T47D (cell line): Measurements from ENCODE around the gene ABTB1.
"Not testable (repeated sequence)": the region's sequence is repeated elsewhere in the genome, so short reads cannot be mapped to it uniquely, and the experiment has no call there.

Experiments
- DNase-seq, 2 experiments: peaks; one replicate each; pipeline versions ENCODE4 v3.0.0 to v3.0.0-alpha.2; 2011 to 2012; ENCODE audit warnings: low read depth in 1 of 2, low spot score in 1 of 2
- JUND ChIP-seq: IDR thresholded peaks from 2 replicates; pipeline ENCODE4 v1.6.1; 2012; ENCODE audit warnings: low read depth
- in situ Hi-C: cut with HindIII; loops from 2 replicates; pipeline ENCODE4 v1.10.0; 2016; ENCODE audit warnings: low sequenced_read_pairs, low pct_unique_long_range_greater_than_20kb

The ABTB1 gene

DNA sequence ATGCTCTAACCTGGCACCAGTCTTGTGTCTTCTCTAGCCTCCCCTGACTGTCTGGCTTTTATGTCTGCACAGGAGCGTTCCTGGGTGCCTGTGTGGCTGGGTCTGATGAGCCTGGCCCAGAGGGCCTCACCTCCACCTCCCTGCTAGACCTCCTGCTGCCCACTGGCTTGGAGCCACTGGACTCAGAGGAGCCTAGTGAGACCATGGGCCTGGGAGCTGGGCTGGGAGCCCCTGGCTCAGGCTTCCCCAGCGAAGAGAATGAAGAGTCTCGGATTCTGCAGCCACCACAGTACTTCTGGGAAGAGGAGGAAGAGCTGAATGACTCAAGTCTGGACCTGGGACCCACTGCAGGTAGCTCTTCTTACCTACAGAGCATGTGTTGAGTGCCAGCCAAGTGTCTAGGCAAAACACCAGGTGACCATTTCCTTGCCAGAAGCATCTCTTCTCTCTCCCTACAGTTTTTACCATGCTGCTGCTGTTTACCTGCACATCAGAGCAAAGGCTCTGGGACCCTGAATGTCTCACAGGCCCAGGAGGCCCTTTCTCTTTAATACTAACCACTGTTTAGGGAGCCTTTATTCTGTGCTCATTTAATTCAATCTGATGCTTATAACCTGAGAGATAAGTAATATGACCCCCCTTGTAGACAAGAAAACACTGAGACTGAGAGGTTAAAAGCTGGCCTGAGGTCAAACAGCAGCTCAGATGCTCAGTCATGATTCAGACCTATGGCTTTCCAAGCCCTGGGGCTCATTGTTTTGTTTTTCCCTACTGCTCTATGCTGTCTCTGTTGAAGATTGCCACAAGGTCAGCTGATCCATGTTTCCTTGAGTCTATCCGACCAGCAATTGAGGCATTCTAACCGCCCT lies 33.3 kb upstream of the ABTB1 start:
- TF ChIP-seq JUND: no peak
- no peak for DNase-seq
- in situ Hi-C loops: no loop called here

GRCh38 chr3:127640042-127640355 lies 32.8 kb upstream of the ABTB1 start:
- no peak for DNase-seq
- TF ChIP-seq JUND: no peak
- in situ Hi-C loops: no loop called here

DNA sequence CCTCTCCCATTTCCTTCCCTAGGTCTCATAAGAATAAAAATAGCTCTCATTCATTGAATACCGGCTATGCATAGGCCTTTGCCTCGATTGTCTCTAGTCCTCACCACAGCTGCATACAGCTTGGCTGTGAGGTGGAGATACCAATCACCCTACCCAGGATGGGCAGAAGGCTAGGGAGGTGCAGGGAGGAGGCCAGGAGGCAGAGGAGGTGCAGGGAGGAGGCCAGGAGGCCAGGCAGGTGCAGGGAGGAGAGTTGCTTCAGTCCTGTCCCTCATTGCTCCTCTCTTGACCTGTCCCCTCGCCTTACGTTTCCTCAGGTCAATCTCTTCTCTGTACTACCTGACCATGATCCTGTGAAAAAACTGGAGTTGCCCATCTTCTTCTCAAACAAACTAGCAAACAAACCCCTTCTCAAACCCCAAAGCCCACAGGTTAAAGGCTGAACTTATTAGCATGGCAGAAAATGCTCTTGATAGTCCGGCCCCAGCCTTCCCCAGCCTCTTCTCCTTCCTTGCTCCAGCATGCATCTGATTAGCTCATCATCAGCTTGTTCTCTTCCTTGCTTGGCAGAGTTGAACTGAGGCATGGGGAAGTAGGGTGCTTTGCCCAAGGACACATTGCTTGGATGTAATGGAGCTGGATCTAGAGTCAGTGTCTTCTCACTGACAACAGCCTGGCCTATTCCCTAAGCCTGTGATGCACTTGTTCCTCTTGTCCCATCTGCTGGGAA lies 27.9 kb upstream of the ABTB1 start:
- TF ChIP-seq JUND: no peak
- in situ Hi-C loops: no loop called here
- DNase-seq: no peak

- no peak for TF ChIP-seq JUND
- in situ Hi-C loops: no loop called here
- DNase-seq: no peak
These were observed 27.3 kb upstream of the ABTB1 start for GRCh38 chr3:127645371-127646015.

DNA sequence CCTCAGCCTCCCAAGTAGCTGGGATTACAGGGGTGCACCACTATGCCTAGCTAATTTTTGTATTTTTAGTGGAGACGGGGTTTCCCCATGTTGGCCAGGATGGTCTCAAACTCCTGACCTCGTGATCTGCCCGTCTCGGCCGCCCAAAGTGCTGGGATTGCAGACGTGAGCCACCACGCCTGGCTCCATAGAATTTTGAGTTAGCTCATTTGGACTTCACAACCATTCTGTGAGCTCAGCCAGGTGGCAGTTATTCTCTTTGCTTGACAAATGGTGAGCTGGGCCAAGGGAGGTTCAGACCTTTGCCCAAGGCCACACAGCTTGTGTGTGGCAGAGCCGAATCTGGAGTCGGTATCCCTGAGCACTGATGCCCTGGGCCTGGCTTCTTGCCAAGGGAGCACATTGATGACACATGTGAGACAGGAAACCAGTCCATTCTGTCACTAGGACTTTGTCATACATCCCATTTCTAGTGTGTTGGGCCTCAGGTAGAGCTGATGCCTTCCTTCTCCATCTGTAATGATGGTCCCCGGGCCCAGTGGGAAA lies 26.2 kb upstream of the ABTB1 start:
- DNase-seq: no peak
- TF ChIP-seq JUND: no peak
- in situ Hi-C loops: no loop called here

DNA sequence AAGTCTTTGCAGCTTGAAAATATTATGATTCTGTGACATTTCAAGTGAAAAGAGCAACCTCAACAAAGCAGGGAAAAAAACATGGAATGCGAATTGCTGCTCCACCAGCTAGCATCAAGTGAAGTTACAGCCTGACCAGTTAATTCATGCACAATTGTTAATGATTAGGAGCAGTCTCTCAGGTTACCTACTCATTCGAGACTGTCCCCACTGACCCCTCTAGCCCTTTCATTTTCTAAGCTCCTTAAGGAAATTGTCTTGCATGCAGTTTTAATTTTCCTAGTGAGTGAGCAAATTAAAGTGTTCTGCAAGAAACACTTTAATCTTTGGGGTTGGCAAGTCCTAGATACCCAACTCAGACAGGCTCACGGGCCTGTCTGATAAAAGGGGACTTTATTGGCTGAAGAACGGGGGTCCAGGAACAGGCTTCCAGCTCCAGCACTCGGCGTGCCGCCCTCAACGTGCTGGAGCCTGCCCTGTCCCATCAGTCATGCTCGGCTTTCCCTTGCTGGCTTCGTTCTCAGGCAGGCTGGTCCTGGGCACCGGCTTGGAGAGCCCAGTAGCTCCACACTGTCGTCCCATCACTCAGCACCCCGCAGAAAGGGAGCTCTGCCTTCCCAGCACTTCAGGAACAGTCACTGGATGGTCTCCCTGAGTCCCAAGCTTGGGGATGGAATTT lies 25.4 kb upstream of the ABTB1 start:
- in situ Hi-C loops: no loop called here
- DNase-seq: no peak
- no peak for TF ChIP-seq JUND

GRCh38 chr3:127647845-127648204 lies 24.9 kb upstream of the ABTB1 start:
- TF ChIP-seq JUND: no peak
- in situ Hi-C loops: no loop called here

DNA sequence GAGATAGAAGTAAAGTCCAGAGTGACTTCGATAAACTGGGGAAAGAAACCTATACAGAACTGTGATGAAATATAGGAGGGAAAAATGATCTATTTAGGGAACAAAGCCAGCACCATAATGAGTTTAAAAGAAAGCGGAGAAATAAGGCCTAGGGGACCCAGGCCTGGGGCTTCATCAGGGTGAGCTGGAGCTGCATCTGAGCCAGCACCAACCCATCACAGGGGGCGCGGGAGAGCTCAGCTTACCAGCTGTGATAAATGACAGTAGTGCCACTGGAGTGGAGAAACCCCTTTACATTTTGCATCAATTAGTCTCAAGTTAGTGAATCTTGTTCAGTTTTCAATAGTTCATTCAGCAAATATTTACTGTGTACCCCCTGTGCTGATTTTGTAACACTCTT lies 22.5 kb upstream of the ABTB1 start:
- no peak for DNase-seq
- in situ Hi-C loops: no loop called here
- no peak for TF ChIP-seq JUND

More at GRCh38 chr3:127647845-127648204, 24.9 kb upstream of the ABTB1 start:
- no peak for DNase-seq

DNA sequence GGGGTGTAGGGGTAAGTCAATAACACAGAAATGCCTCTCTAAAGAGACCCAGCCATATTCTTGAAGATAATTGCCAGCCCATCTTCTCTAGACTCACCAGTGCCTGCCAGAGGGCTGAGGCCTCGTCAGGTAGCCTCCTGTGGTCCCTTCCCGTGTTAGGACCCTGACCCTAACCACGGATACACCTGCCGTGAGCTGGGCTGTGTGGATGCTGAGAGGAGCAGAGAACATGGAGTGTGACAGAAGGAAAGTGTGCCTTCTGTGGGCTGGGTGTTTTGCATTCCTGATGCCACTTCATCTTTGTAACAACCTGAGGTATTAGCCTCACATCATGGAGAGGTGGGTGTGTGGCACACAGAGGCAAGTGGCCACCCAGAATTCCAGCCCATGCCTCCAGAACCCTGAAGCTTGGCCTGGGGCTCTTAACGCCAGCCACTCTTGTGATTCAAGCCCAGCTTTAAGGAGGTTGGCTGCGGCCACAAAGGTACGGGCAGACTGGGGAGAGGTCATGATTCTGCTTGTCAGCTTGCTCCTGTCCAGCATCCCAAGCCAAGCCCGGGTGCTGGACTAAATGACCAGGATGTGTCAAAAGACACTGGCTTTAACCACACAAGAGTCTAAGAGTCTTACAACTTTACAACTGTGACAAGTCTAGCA lies 21.1 kb upstream of the ABTB1 start:
- in situ Hi-C loops: no loop called here
- DNase-seq: no peak
- TF ChIP-seq JUND: no peak

DNA sequence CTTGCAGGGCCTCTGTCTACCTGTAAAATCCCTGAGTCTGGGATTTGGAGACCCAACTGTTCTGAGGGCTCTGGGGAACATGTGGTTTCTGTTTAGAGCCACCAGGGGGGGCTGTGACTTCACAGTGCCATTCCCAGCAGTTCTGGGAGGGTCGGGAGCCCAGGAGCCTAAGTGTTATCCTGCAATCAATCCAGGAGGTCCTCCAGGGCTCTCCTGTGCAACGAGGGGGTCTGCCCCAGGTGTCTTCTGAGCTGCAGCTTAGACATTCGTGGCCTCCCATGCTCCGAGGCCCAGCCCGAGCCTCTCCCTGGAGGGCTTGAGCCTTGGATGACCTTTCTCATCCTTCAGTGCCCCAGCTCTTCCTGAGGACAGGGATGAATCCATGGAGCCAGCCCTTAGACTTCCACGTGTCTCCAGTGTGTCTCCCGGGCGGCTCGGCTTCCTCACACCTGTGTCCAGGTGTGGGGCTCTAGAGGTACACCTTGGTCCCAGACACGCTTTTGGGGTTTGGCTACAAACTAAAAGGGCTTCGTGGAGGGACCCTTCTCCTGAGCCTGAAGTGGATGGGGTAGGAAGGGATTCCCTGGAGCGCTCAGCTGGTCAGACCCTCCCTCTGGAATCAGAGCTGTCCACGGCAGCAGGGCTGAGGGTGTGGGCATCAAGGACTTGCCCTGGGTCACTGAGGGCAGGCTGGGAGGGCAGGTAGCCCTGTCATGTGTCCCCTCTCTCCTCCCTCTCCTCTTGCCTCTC lies 20.3 kb upstream of the ABTB1 start:
- no peak for TF ChIP-seq JUND
- in situ Hi-C loops: no loop called here
- peak in 1 of 2 experiments; percentile 53 for DNase-seq

DNA sequence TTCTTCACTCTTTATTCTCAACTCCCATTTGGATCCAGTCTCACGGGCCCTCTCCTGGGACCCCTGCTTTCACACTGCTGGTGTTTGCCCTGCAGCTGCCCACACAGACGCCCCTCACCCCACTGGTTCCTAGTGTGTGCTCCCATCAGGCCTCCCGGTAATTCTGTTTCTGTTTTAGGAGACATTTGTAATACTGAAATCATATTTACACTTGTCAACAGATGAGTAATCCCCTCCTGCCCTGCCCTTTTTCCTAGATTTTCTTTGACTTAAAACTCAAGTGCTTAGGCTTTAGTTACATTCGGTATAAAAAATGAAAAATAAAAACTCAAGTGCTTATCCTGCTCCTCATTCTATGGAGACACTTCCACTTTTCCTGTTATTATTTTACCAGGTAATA lies 18.4 kb upstream of the ABTB1 start:
- in situ Hi-C loops: no loop called here
- DNase-seq: no peak
- no peak for TF ChIP-seq JUND

- in situ Hi-C loops, DNase-seq: not testable (repeated sequence)
These were observed 17.8 kb upstream of the ABTB1 start for GRCh38 chr3:127654993-127655392.
